ENCODE data around the gene ADAMTS4.
A peak's percentile ranks its signal among the peaks of the same experiment; 100 is the strongest.

- no peak for TF ChIP-seq CTCF (IDR thresholded peaks at IDR 0.05)
- TF ChIP-seq POLR2A (IDR thresholded peaks at IDR 0.05) = no peak
- peak; percentile 85 to 95 (median 93) for TF ChIP-seq POLR2AphosphoS5 (IDR thresholded peaks at IDR 0.05)
Measured at GRCh38 chr1:161207173-161207572, 8.3 kb upstream of the ADAMTS4 start.
